OCI-LY3 (cell line): Measurements from ENCODE around the gene SSBP2.
"Not testable (repeated sequence)": the region's sequence is repeated elsewhere in the genome, so short reads cannot be mapped to it uniquely, and the experiment has no call there.

Experiments used
- H2AFZ ChIP-seq: fragments of 200-600, 300-600 bp; shearing (Covaris generic); 2 replicates; pipeline ENCODE4 v1.6.0; 2014; ENCODE audit warnings: antibody characterized with exemption, low read depth, low read length
- H3K27ac ChIP-seq: fragments of 200-600, 300-600 bp; sonication (generic); 2 replicates; pipeline ENCODE4 v1.5.1; 2014; ENCODE audit warnings: mild to moderate bottlenecking, low read length, moderate library complexity, mixed read lengths
- H3K27me3 ChIP-seq: fragments of 200-600, 300-600 bp; sonication (generic); 2 replicates; pipeline ENCODE4 v1.6.1; 2014; ENCODE audit warnings: low read depth, low read length, mixed read lengths
- H3K36me3 ChIP-seq: fragments of 200-600, 300-600 bp; sonication (generic); replicated peaks from 2 replicates; pipeline ENCODE3; 2014; ENCODE audit warnings: low read depth, low read length, mixed read lengths
- H3K4me1 ChIP-seq: fragments of 300-600, 200-600 bp; sonication (generic); 2 replicates; pipeline ENCODE4 v1.6.1; 2014; ENCODE audit warnings: low read length, mixed read lengths
- H3K4me2 ChIP-seq: fragments of 200-600, 300-600 bp; sonication (generic); 2 replicates; pipeline ENCODE4 v1.6.1; 2014; ENCODE audit warnings: low read length, mixed read lengths
- H3K4me3 ChIP-seq: fragments of 300-600, 200-600 bp; sonication (generic); 2 replicates; pipeline ENCODE4 v1.5.1; 2014; ENCODE audit warnings: antibody characterized with exemption, mild to moderate bottlenecking, low read length, moderate library complexity
- H3K79me2 ChIP-seq: fragments of 300-600, 200-600 bp; shearing (Covaris generic); 2 replicates; pipeline ENCODE4 v1.6.1; 2014; ENCODE audit warnings: mild to moderate bottlenecking, low read length, mixed read lengths
- H3K9ac ChIP-seq: fragments of 300-600, 200-600 bp; shearing (Covaris generic); 2 replicates; pipeline ENCODE4 v1.6.0; 2014; ENCODE audit warnings: mild to moderate bottlenecking, low read length, moderate library complexity
- H3K9me3 ChIP-seq: fragments of 200-600, 300-600 bp; shearing (Covaris generic); 2 replicates; pipeline ENCODE4 v1.6.1; 2014; ENCODE audit warnings: low read length, mixed read lengths; ENCODE audit not compliant: insufficient read depth
- H4K20me1 ChIP-seq: fragments of 200-600, 300-600 bp; sonication (generic); 2 replicates; pipeline ENCODE4 v1.6.1; 2016; ENCODE audit warnings: low read length, mixed read lengths; ENCODE audit not compliant: insufficient read depth
- CTCF ChIP-seq: fragments of 200-600, 300-600 bp; sonication (generic); IDR thresholded peaks from 2 replicates; pipeline ENCODE4 v1.5.1; 2014; ENCODE audit warnings: antibody characterized with exemption, low read length, low read depth
- EZH2phosphoT487 ChIP-seq: fragments of 200-600 bp; shearing (Covaris generic); IDR thresholded peaks from 2 replicates; pipeline ENCODE4 v1.6.1; 2018; ENCODE audit warnings: antibody characterized with exemption, mixed run types, low read depth

Gene SSBP2

GRCh38 chr5:81495286-81495685 is 255.6 kb downstream of the SSBP2 start:
- Histone ChIP-seq H3K9ac (no peak overlapping the region), H3K4me3 (no peak overlapping the region), H2AFZ (no peak overlapping the region), H3K27ac (no peak overlapping the region), H3K36me3 (no peaks in the 10 kb centered on the region), H3K4me1 (no peaks in the 10 kb centered on the region), H3K4me2 (no peak overlapping the region), H3K9me3 (no peaks in the 10 kb centered on the region), H3K27me3 (no peaks in the 10 kb centered on the region), H3K79me2 (no peaks in the 10 kb centered on the region), H4K20me1 (no peaks in the 10 kb centered on the region)
- no peak for TF ChIP-seq EZH2phosphoT487
- TF ChIP-seq CTCF = no peak

- Histone ChIP-seq H4K20me1 (no peaks in the 10 kb centered on the region), H3K9me3 (no peaks in the 10 kb centered on the region), H3K4me1 (peaks cover 10% of the 10 kb centered on the region), H3K27ac (no peak overlapping the region), H3K4me3 (no peak overlapping the region), H3K9ac (no peak overlapping the region), H3K27me3 (no peaks in the 10 kb centered on the region), H2AFZ (no peak overlapping the region), H3K4me2 (no peak overlapping the region), H3K36me3 (no peaks in the 10 kb centered on the region), H3K79me2 (no peaks in the 10 kb centered on the region)
- TF ChIP-seq EZH2phosphoT487 (no peak), CTCF (no peak)
Observed at GRCh38 chr5:81488862-81489261, 262.0 kb downstream of the SSBP2 start.

GRCh38 chr5:81486711-81487110 is 264.2 kb downstream of the SSBP2 start:
- Histone ChIP-seq H3K27me3 (no peaks in the 10 kb centered on the region), H3K4me1 (peaks cover 10% of the 10 kb centered on the region), H3K9ac (no peak overlapping the region), H2AFZ (no peak overlapping the region), H3K79me2 (no peaks in the 10 kb centered on the region), H3K4me3 (no peak overlapping the region), H3K9me3 (no peaks in the 10 kb centered on the region), H4K20me1 (no peaks in the 10 kb centered on the region), H3K4me2 (peak overlapping the region; percentile 14), H3K27ac (no peak overlapping the region), H3K36me3 (no peaks in the 10 kb centered on the region)
- TF ChIP-seq EZH2phosphoT487 = no peak
- no peak for TF ChIP-seq CTCF

GRCh38 chr5:81482595-81482994 is 268.3 kb downstream of the SSBP2 start:
- peaks cover 10% of the 10 kb centered on the region for H3K4me1 ChIP-seq
- no peaks in the 10 kb centered on the region for H3K9me3 ChIP-seq
- H2AFZ ChIP-seq = no peak overlapping the region
- no peak for TF ChIP-seq EZH2phosphoT487
- TF ChIP-seq CTCF = no peak
- no peak overlapping the region for H3K4me3 ChIP-seq
- no peak overlapping the region for H3K9ac ChIP-seq
- no peaks in the 10 kb centered on the region for H4K20me1 ChIP-seq
- no peak overlapping the region for H3K27ac ChIP-seq
- no peak overlapping the region for H3K4me2 ChIP-seq
- no peaks in the 10 kb centered on the region for H3K36me3 ChIP-seq
- H3K79me2 ChIP-seq = no peaks in the 10 kb centered on the region
- H3K27me3 ChIP-seq = no peaks in the 10 kb centered on the region

- not testable (repeated sequence) for H3K4me3 ChIP-seq, H3K9ac ChIP-seq, H3K79me2 ChIP-seq, H4K20me1 ChIP-seq, H3K4me2 ChIP-seq, H3K27ac ChIP-seq, H3K27me3 ChIP-seq, H3K9me3 ChIP-seq, H3K4me1 ChIP-seq, H3K36me3 ChIP-seq, H2AFZ ChIP-seq
Observed at GRCh38 chr5:81473395-81473794, 277.5 kb downstream of the SSBP2 start.
